Ascending aorta (tissue), 2 donors: ENCODE results near the gene CRYBG3. TPM values are rescaled to one million over a fixed set of nuclear protein-coding genes. Genes with fewer than 3 reads are reported as not detected.
A peak's percentile ranks its signal among the peaks of the same experiment; 100 is the strongest.

Source experiments
- DNase-seq, 2 donors: peaks; one replicate each; pipeline ENCODE4 v3.0.0-alpha.2; 2019; ENCODE audit warnings: low spot score in 2 of 2
- H3K27ac ChIP-seq, 2 donors: fragments of 200-600 bp; sonication (generic); one replicate each; pipeline ENCODE4 v1.5.1; 2016 to 2017; ENCODE audit warnings: mild to moderate bottlenecking in 1 of 2
- H3K27me3 ChIP-seq: fragments of 200-600 bp; sonication (generic); one replicate; pipeline ENCODE4 v1.5.1; 2017
- H3K36me3 ChIP-seq, 2 donors: fragments of 200-600 bp; sonication (generic); one replicate each; pipeline ENCODE4 v1.5.1; 2016
- H3K4me1 ChIP-seq, 2 donors: fragments of 200-600 bp; sonication (generic); one replicate each; pipeline ENCODE4 v1.5.1; 2016 to 2017; ENCODE audit warnings: mild to moderate bottlenecking in 1 of 2
- H3K4me3 ChIP-seq, 2 donors: fragments of 200-600 bp; sonication (generic); one replicate each; pipeline ENCODE4 v1.5.1; 2016 to 2017; ENCODE audit warnings: mild to moderate bottlenecking in 1 of 2
- H3K9me3 ChIP-seq, 2 donors: fragments of 200-600 bp; sonication (generic); one replicate each; pipeline ENCODE4 v1.5.1; 2016
- CTCF ChIP-seq, 3 experiments: fragments of 200-600 bp in 2 of 3; fragments of 450-650 bp in 1 of 3; sonication (generic) in 2 of 3; IDR thresholded peaks; one replicate each; pipeline ENCODE4 v1.5.1; 2016 to 2019; ENCODE audit warnings: antibody characterized with exemption in 3 of 3, mild to moderate bottlenecking in 1 of 3, moderate library complexity in 1 of 3
- intact Hi-C: fragments of 100-400 bp; cut with DNase I; formaldehyde crosslinking; loops from one replicate; pipeline ENCODE4 v1.15.1; 2023
- total RNA-seq: library from RNA; depleted of rRNA; stranded (reverse); fragments of >200 nt; gene quantifications from one replicate; pipeline ENCODE4 v1.1.0, GENCODE V29; 2016

Gene CRYBG3
- total RNA-seq, 1 donor from 2014 or later = 13.2 TPM

- Histone ChIP-seq H3K36me3 (no peaks in the 10 kb centered on the region), H3K9me3 (no peaks in the 10 kb centered on the region), H3K4me1 (peaks cover 0 to 3% of the 10 kb centered on the region in 2 donors), H3K4me3 (peak overlapping the region; percentile 65 to 94), H3K27me3 (no peaks in the 10 kb centered on the region), H3K27ac (no peak overlapping the region)
- TF ChIP-seq CTCF (IDR thresholded peaks at IDR 0.05) = no peak
- intact Hi-C loops = loop anchor here (1.0 to 10.0 kb wide), 2 partner anchors 152 to 704 kb away; partner anchors contain the start of genes CLDND1 and RIOX2
- DNase-seq = no peak
Observed at GRCh38 chr3:97820780-97821179, 1.0 kb upstream of the CRYBG3 start.

GRCh38 chr3:97821287-97821773, 481 bp upstream of the CRYBG3 start:
- intact Hi-C loops = loop anchor here (1.0 to 10.0 kb wide), 2 partner anchors 151 to 703 kb away; partner anchors contain the start of genes CLDND1 and RIOX2
- DNase-seq = peak in 1 of 2 donors; percentile 70
- Histone ChIP-seq H3K4me1 (peaks cover 0 to 3% of the 10 kb centered on the region in 2 donors), H3K27me3 (no peaks in the 10 kb centered on the region), H3K27ac (peak overlapping the region; percentile 76 to 92), H3K36me3 (no peaks in the 10 kb centered on the region), H3K9me3 (no peaks in the 10 kb centered on the region), H3K4me3 (peak overlapping the region; percentile 65 to 94)
- no peak for TF ChIP-seq CTCF (IDR thresholded peaks at IDR 0.05)

GRCh38 chr3:97822359-97822775, 556 bp downstream of the CRYBG3 start:
- DNase-seq = peak in 1 of 2 donors; percentile 79

GRCh38 chr3:97823046-97824004, 1.5 kb downstream of the CRYBG3 start:
- H3K27ac ChIP-seq = no peak overlapping the region
- H3K36me3 ChIP-seq = no peaks in the 10 kb centered on the region
- no peak for DNase-seq
- H3K9me3 ChIP-seq = no peaks in the 10 kb centered on the region
- intact Hi-C loops = loop anchor here (2.0 to 10.0 kb wide), 2 partner anchors 59 to 701 kb away; partner anchors contain the start of genes ARL6 and CLDND1
- peak overlapping the region; percentile 65 to 94 for H3K4me3 ChIP-seq
- TF ChIP-seq CTCF (IDR thresholded peaks at IDR 0.05) = no peak
- H3K4me1 ChIP-seq = peaks cover 0 to 3% of the 10 kb centered on the region in 2 donors
- no peaks in the 10 kb centered on the region for H3K27me3 ChIP-seq

More at GRCh38 chr3:97822359-97822775, 556 bp downstream of the CRYBG3 start:
- no peaks in the 10 kb centered on the region for H3K36me3 ChIP-seq
- peak overlapping the region; percentile 65 to 94 for H3K4me3 ChIP-seq
- no peak for TF ChIP-seq CTCF (IDR thresholded peaks at IDR 0.05)
- H3K27ac ChIP-seq = peak overlapping the region; percentile 76 to 92
- no peaks in the 10 kb centered on the region for H3K27me3 ChIP-seq
- no peaks in the 10 kb centered on the region for H3K9me3 ChIP-seq
- intact Hi-C loops = loop anchor here (2.0 to 10.0 kb wide), 2 partner anchors 58 to 702 kb away; partner anchors contain the start of genes ARL6 and CLDND1
- H3K4me1 ChIP-seq = peaks cover 0 to 3% of the 10 kb centered on the region in 2 donors

GRCh38 chr3:97825101-97825500, 3.3 kb downstream of the CRYBG3 start:
- intact Hi-C loops = loop anchor here (10.0 kb wide), 1 partner anchor 700 kb away; the partner anchor contains the start of gene CLDND1
- Histone ChIP-seq H3K27ac (no peak overlapping the region), H3K9me3 (no peaks in the 10 kb centered on the region), H3K36me3 (no peaks in the 10 kb centered on the region), H3K4me3 (no peak overlapping the region), H3K4me1 (peaks cover 0 to 3% of the 10 kb centered on the region in 2 donors), H3K27me3 (no peaks in the 10 kb centered on the region)
- no peak for DNase-seq
- no peak for TF ChIP-seq CTCF (IDR thresholded peaks at IDR 0.05)
